Suprapubic skin (tissue), 4 donors: ENCODE data around the gene IGSF8. TPM values are rescaled to one million over a fixed set of nuclear protein-coding genes. Genes with fewer than 3 reads are reported as not detected.

Experiments used
- DNase-seq, 2 donors: peaks; one replicate each; pipeline ENCODE4 v3.0.0-alpha.2; 2019; ENCODE audit warnings: low spot score in 2 of 2
- H3K27ac ChIP-seq: fragments of 200-600 bp; sonication (generic); one replicate; pipeline ENCODE4 v1.5.1; 2019
- H3K27me3 ChIP-seq: fragments of 200-600 bp; sonication (generic); one replicate; pipeline ENCODE4 v1.5.1; 2019
- H3K36me3 ChIP-seq: fragments of 200-600 bp; sonication (generic); one replicate; pipeline ENCODE4 v1.5.1; 2019
- H3K4me1 ChIP-seq: fragments of 200-600 bp; sonication (generic); one replicate; pipeline ENCODE4 v1.5.1; 2019
- H3K4me3 ChIP-seq: fragments of 200-600 bp; sonication (generic); one replicate; pipeline ENCODE4 v1.5.1; 2019; ENCODE audit warnings: mild to moderate bottlenecking
- H3K9me3 ChIP-seq: fragments of 200-600 bp; sonication (generic); one replicate; pipeline ENCODE4 v1.5.1; 2019
- EP300 ChIP-seq: sonication (generic); formaldehyde crosslinking; IDR thresholded peaks from one replicate; pipeline ENCODE4 v1.6.1; 2017; ENCODE audit warnings: antibody characterized with exemption
- POLR2A ChIP-seq, 2 donors: fragments of 450-650 bp; IDR thresholded peaks; one replicate each; pipeline ENCODE4 v1.6.1; 2017; ENCODE audit warnings: antibody characterized with exemption in 2 of 2, mild to moderate bottlenecking in 2 of 2, moderate library complexity in 2 of 2
- POLR2AphosphoS5 ChIP-seq, 3 donors: sonication (generic); formaldehyde crosslinking; IDR thresholded peaks; one replicate each; pipeline ENCODE4 v1.6.1; 2017; ENCODE audit warnings: antibody characterized with exemption in 3 of 3
- WGBS: methylation state at CpG from one replicate; pipeline ENCODE4 v1.1.5; 2018; 5-methylcytosine and 5-hydroxymethylcytosine counted together
- total RNA-seq, 4 donors: library from RNA; depleted of rRNA; stranded (reverse); fragments of >200 nt; gene quantifications; one replicate each; pipeline ENCODE4 v1.1.0, GENCODE V29; 2016
- TF ChIP-seq, protein P1 (sequence below), 2 donors: fragments of 200-600 bp in 1 of 2; fragments of 450-650 bp in 1 of 2; sonication (generic) in 1 of 2; IDR thresholded peaks; one replicate each; pipeline ENCODE4 v1.5.1; 2016 to 2019; ENCODE audit warnings: antibody characterized with exemption in 2 of 2, mild to moderate bottlenecking in 1 of 2, moderate library complexity in 1 of 2

Gene IGSF8
- total RNA-seq, 4 donors from 2014 or later: 44.1 to 90.5 (median 50.8) TPM

DNA sequence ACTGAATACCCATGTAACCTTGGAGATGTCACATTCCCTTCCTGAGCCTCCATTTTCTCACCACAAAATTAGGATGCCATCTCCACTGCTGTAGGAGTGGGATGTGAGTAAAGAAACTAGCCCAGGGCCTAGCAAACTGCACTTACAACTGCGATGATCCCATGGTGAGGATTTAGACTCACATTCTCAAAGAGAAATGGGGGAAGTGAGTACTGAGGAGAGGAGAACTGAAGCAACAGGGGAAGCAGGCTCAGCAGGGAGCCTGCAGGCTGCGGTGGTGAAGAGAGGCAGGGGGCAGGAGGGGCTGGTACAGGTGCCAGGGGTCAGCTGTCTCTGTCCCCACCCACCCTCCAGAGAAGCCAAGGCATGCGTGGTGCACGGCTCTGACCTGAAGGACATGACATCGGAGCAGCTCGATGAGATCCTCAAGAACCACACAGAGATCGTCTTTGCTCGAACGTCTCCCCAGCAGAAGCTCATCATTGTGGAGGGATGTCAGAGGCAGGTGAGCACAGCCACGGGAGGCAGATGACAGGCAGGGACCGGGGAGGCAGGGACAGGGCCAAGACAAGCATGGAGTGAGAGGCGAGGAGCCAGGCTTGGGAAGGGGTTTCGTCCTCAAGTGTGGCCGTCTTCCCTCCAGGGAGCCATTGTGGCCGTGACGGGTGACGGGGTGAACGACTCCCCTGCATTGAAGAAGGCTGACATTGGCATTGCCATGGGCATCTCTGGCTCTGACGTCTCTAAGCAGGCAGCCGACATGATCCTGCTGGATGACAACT lies 36.6 kb upstream of the IGSF8 start:
- Histone ChIP-seq H3K4me3 (no peak overlapping the region), H3K4me1 (peaks cover 4% of the 10 kb centered on the region), H3K27ac (no peak overlapping the region), H3K9me3 (no peaks in the 10 kb centered on the region), H3K36me3 (no peaks in the 10 kb centered on the region), H3K27me3 (no peaks in the 10 kb centered on the region)
- peak in 1 of 2 donors; percentile 43 for DNase-seq
- WGBS: 86% methylated on average over 20 of the region's 20 CpGs
- TF ChIP-seq, protein P1, sequence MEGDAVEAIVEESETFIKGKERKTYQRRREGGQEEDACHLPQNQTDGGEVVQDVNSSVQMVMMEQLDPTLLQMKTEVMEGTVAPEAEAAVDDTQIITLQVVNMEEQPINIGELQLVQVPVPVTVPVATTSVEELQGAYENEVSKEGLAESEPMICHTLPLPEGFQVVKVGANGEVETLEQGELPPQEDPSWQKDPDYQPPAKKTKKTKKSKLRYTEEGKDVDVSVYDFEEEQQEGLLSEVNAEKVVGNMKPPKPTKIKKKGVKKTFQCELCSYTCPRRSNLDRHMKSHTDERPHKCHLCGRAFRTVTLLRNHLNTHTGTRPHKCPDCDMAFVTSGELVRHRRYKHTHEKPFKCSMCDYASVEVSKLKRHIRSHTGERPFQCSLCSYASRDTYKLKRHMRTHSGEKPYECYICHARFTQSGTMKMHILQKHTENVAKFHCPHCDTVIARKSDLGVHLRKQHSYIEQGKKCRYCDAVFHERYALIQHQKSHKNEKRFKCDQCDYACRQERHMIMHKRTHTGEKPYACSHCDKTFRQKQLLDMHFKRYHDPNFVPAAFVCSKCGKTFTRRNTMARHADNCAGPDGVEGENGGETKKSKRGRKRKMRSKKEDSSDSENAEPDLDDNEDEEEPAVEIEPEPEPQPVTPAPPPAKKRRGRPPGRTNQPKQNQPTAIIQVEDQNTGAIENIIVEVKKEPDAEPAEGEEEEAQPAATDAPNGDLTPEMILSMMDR (IDR thresholded peaks at IDR 0.05): no peak
- TF ChIP-seq POLR2AphosphoS5 (IDR thresholded peaks at IDR 0.05) (no peak), EP300 (no peak), POLR2A (IDR thresholded peaks at IDR 0.05) (no peak)

DNA sequence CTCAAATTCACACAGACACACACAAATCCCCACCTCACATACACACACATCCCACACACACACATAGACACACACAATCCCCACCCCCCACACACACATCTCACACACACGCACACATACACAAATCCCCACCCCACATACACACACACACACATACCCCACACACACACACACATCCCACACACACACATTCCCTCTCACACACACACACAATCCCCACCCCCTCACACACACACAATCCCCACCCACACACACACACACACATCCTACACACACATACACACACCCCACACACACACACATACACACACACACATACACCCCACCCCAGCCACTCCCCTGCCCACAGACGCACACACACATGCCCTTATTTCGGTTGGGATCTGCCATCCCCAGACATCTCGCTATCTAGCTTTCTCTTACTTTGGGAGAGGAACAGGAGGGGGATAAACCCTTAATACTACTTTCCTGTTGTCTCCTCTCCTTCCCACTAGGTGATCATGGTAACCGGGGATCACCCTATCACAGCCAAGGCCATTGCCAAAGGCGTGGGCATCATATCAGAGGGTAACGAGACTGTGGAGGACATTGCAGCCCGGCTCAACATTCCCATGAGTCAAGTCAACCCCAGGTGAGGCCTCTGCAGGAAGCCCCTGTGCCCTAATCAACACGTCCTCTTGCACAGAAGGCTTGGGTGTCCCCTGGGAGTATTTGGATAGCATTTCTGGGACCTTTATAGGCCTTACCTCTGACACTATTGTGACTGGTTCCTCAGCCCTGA lies 35.8 kb upstream of the IGSF8 start:
- DNase-seq: peak in 1 of 2 donors; percentile 16
- 91% methylated on average over 9 of the region's 9 CpGs for WGBS
- Histone ChIP-seq H3K4me3 (no peak overlapping the region), H3K27me3 (no peaks in the 10 kb centered on the region), H3K9me3 (no peaks in the 10 kb centered on the region), H3K36me3 (no peaks in the 10 kb centered on the region), H3K4me1 (peaks cover 4% of the 10 kb centered on the region), H3K27ac (no peak overlapping the region)
- TF ChIP-seq POLR2A (IDR thresholded peaks at IDR 0.05) (no peak), EP300 (no peak), POLR2AphosphoS5 (IDR thresholded peaks at IDR 0.05) (no peak)
- TF ChIP-seq, protein P1 (IDR thresholded peaks at IDR 0.05): no peak

DNA sequence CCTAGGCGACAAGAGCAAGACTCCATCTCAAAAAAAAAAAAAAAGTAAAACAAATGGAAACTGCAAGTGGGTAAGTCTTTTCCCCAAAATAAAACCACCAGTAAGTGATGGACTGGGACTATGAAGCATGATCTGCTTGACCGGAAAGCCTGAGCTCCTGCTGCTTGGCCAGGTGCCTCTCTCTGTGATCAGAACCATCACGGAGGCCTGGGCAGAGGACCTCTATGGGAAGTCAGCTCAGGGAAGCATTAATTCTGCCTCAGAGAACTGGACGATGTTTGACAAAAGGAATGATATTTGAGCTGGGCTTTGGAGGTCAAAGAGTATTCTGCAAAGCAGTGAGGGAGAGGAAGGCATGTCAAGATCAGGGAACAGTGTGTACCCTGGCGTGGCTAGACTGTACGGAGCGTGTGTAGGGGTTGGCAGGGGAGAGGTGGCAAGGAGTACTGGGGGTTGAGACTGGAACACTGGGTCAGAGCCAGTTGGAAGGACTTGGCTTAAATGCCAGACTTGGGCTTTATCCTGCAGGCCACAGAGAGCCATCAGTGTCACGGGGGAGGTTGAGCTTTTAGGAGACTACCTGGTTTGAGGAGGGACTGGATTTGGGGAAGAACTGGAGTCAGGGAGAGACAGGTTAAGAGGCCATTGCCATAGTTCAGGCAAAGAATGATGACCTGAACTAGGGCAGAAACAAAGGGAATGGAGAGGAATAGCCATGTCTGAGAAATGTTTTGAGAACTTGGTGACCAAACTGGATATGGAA lies 33.6 kb upstream of the IGSF8 start:
- 83% methylated on average over 8 of the region's 8 CpGs for WGBS

DNA sequence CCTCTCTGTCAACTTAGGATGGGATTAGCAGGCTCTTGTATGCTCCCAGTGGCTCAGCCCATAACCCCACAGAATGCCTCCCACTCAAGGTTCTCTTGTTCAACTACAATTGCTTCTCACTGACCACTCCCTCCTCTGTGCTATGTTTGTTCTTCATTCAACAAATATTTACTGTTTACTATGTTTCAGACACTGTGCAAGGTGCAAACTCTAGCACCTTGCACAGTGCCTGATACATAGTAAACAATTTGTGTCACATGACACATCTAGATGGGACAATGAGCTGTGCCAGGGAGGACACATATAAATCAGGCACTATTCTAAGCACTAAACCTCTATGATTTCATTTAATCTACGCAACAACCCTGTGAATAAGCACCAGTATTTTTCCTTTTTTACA lies 32.5 kb upstream of the IGSF8 start:
- no peak for TF ChIP-seq POLR2AphosphoS5 (IDR thresholded peaks at IDR 0.05)
- TF ChIP-seq EP300: no peak
- TF ChIP-seq, protein P1 (IDR thresholded peaks at IDR 0.05): no peak
- no peak for TF ChIP-seq POLR2A (IDR thresholded peaks at IDR 0.05)
- WGBS: 96% methylated on average over 1 of the region's 1 CpG
- Histone ChIP-seq H3K27me3 (no peaks in the 10 kb centered on the region), H3K27ac (peak overlapping the region; percentile 36), H3K9me3 (no peaks in the 10 kb centered on the region), H3K36me3 (no peaks in the 10 kb centered on the region), H3K4me1 (peaks cover 4% of the 10 kb centered on the region), H3K4me3 (no peak overlapping the region)
- DNase-seq: no peak

More for the DNA sequence above, 33.6 kb upstream of the IGSF8 start:
- Histone ChIP-seq H3K9me3 (no peaks in the 10 kb centered on the region), H3K4me3 (no peak overlapping the region), H3K27me3 (no peaks in the 10 kb centered on the region), H3K4me1 (peaks cover 4% of the 10 kb centered on the region), H3K27ac (peak overlapping the region; percentile 36), H3K36me3 (no peaks in the 10 kb centered on the region)
- peak; percentile 94 for TF ChIP-seq EP300
- no peak for TF ChIP-seq POLR2AphosphoS5 (IDR thresholded peaks at IDR 0.05)
- TF ChIP-seq POLR2A (IDR thresholded peaks at IDR 0.05): no peak
- TF ChIP-seq, protein P1 (IDR thresholded peaks at IDR 0.05): no peak
- DNase-seq: no peak
